Loucy (cell line): ENCODE results near the gene RAD9A.
A peak's percentile ranks its signal among the peaks of the same experiment; 100 is the strongest.

Experiments
- H2AFZ ChIP-seq: fragments of 200-600 bp; sonication (generic); 2 replicates; pipeline ENCODE4 v1.6.0; 2016; ENCODE audit warnings: antibody characterized with exemption, mild to moderate bottlenecking, low read length, moderate library complexity
- H3F3A ChIP-seq: fragments of 200-600 bp; 2 replicates; pipeline ENCODE4 v1.6.0; 2016; ENCODE audit warnings: antibody characterized with exemption, low read depth, mild to moderate bottlenecking
- H3K27me3 ChIP-seq: fragments of 200-600 bp; sonication (generic); 2 replicates; pipeline ENCODE4 v1.6.1; 2014; ENCODE audit warnings: low read length, mild to moderate bottlenecking; ENCODE audit not compliant: insufficient read depth, poor library complexity, severe bottlenecking
- H3K36me3 ChIP-seq: fragments of 200-600 bp; sonication (generic); 2 replicates; pipeline ENCODE4 v1.6.1; 2016; ENCODE audit warnings: low read length; ENCODE audit not compliant: insufficient read depth
- H3K4me1 ChIP-seq: fragments of 200-600 bp; sonication (generic); 2 replicates; pipeline ENCODE4 v1.5.1; 2014; ENCODE audit warnings: low read length, mild to moderate bottlenecking; ENCODE audit not compliant: insufficient read depth, poor library complexity, severe bottlenecking
- H3K4me2 ChIP-seq: fragments of 200-600 bp; sonication (generic); 2 replicates; pipeline ENCODE4 v1.6.0; 2014; ENCODE audit warnings: antibody characterized with exemption, low read length, low read depth, mild to moderate bottlenecking; ENCODE audit not compliant: poor library complexity, severe bottlenecking
- H3K4me3 ChIP-seq: fragments of 200-600 bp; sonication (generic); 2 replicates; pipeline ENCODE4 v1.5.1; 2014; ENCODE audit warnings: low read length, mild to moderate bottlenecking, mixed read lengths; ENCODE audit not compliant: poor library complexity, severe bottlenecking
- H3K79me2 ChIP-seq: fragments of 200-600 bp; sonication (generic); 2 replicates; pipeline ENCODE4 v1.6.1; 2014; ENCODE audit warnings: low read length; ENCODE audit not compliant: insufficient read depth
- H3K9ac ChIP-seq: fragments of 200-600 bp; sonication (generic); 2 replicates; pipeline ENCODE4 v1.6.0; 2014; ENCODE audit warnings: mild to moderate bottlenecking, low read depth, low read length, moderate library complexity; ENCODE audit not compliant: poor library complexity, severe bottlenecking
- H3K9me2 ChIP-seq: fragments of 200-600 bp; sonication (generic); replicated peaks from 2 replicates; pipeline ENCODE4 v1.6.1; 2016; ENCODE audit warnings: low read depth, low read length, mixed read lengths
- H3K9me3 ChIP-seq: fragments of 200-600 bp; sonication (generic); 2 replicates; pipeline ENCODE4 v1.6.1; 2014; ENCODE audit warnings: mild to moderate bottlenecking, antibody characterized with exemption, low read length, low read depth; ENCODE audit not compliant: insufficient read depth
- H4K20me1 ChIP-seq: fragments of 200-600 bp; sonication (generic); 2 replicates; pipeline ENCODE4 v1.6.0; 2014; ENCODE audit warnings: antibody characterized with exemption, low read length, mild to moderate bottlenecking; ENCODE audit not compliant: insufficient read depth, poor library complexity, severe bottlenecking
- EZH2phosphoT487 ChIP-seq: fragments of 200-600 bp; IDR thresholded peaks from 2 replicates; pipeline ENCODE4 v1.6.1; 2018; ENCODE audit warnings: antibody characterized with exemption, mild to moderate bottlenecking, moderate library complexity, borderline replicate concordance
- TF ChIP-seq, protein P1 (sequence below): fragments of 200-600 bp; sonication (generic); conservative IDR thresholded peaks from 2 replicates; pipeline ENCODE4 v1.5.1; 2014; ENCODE audit warnings: mild to moderate bottlenecking, antibody characterized with exemption, low read length

Gene RAD9A

DNA sequence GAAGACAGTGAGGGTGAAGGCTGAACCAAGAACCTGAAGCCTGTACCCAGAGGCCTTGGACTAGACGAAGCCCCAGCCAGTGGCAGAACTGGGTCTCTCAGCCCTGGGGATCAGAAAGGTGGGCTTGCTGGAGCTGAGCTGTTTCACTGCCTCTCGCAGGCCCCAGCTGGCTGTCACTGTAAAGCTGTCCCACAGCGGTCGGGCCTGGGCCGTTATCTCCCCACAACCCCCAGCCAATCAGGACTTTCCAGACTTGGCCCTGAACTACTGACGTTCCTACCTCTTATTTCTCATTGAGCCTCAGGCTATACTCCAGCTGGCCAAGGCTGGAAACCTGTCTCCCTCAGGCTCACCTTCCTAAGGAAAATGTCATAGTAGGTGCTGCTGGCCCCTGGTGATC, 5.8 kb downstream of the RAD9A start:
- H3K9me3 ChIP-seq, result no peaks in the 10 kb centered on the region
- no peaks in the 10 kb centered on the region for H3K9me2 ChIP-seq
- peaks cover 85% of the 10 kb centered on the region for H3K79me2 ChIP-seq
- H3K4me3 ChIP-seq, result peak overlapping the region; percentile 71
- peaks cover 6% of the 10 kb centered on the region; the same call in 1 of the 2 replicates for H3F3A ChIP-seq
- peaks cover 58% of the 10 kb centered on the region for H3K4me1 ChIP-seq
- no peak overlapping the region for H2AFZ ChIP-seq
- peaks cover 57% of the 10 kb centered on the region for H4K20me1 ChIP-seq
- H3K4me2 ChIP-seq, result peak overlapping the region; percentile 94
- H3K36me3 ChIP-seq, result peaks cover 22% of the 10 kb centered on the region; the same call in 1 of the 2 replicates
- H3K27me3 ChIP-seq, result no peaks in the 10 kb centered on the region
- H3K9ac ChIP-seq, result peak overlapping the region; percentile 60
- TF ChIP-seq EZH2phosphoT487, result no peak
- TF ChIP-seq, protein P1, sequence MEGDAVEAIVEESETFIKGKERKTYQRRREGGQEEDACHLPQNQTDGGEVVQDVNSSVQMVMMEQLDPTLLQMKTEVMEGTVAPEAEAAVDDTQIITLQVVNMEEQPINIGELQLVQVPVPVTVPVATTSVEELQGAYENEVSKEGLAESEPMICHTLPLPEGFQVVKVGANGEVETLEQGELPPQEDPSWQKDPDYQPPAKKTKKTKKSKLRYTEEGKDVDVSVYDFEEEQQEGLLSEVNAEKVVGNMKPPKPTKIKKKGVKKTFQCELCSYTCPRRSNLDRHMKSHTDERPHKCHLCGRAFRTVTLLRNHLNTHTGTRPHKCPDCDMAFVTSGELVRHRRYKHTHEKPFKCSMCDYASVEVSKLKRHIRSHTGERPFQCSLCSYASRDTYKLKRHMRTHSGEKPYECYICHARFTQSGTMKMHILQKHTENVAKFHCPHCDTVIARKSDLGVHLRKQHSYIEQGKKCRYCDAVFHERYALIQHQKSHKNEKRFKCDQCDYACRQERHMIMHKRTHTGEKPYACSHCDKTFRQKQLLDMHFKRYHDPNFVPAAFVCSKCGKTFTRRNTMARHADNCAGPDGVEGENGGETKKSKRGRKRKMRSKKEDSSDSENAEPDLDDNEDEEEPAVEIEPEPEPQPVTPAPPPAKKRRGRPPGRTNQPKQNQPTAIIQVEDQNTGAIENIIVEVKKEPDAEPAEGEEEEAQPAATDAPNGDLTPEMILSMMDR, result no peak

DNA sequence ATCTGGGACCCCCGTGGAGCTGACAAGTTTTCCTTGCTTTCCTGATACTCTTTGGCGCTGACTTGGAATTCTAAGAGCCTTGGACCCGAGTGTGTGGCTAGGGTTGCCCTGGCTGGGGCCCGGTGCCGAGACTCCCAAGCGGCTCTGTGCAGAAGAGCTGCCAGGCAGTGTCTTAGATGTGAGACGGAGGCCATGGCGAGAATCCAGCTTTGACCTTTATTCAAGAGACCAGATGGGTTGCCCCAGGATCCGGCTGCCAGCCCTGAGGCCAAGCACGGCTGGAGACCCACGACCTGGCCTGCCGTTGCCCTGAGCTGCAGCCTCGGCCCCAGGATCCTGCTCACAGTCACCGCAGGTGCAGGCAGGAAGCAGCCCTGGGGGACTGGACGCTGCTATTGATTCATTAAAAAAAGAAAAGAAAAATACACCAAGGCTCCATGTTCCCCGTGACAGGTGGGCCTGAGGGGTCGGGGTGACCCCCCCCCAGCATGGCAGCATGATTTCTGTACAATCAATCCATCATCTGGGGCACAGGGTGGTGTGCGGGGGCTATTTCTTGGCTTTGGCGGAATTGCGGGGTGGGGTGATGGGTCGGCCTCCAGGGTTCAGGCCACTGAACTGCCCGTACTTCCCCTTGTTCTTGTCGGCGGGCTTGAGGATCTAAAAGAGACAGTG, 6.3 kb downstream of the RAD9A start:
- peaks cover 54% of the 10 kb centered on the region for H4K20me1 ChIP-seq
- H3K79me2 ChIP-seq, result peaks cover 86% of the 10 kb centered on the region
- H3K4me1 ChIP-seq, result peaks cover 61% of the 10 kb centered on the region
- H3F3A ChIP-seq, result peaks cover 6% of the 10 kb centered on the region; the same call in 1 of the 2 replicates
- no peak for TF ChIP-seq EZH2phosphoT487
- TF ChIP-seq, protein P1, result no peak
- H3K4me2 ChIP-seq, result peak overlapping the region; percentile 94
- H3K36me3 ChIP-seq, result peaks cover 22% of the 10 kb centered on the region; the same call in 1 of the 2 replicates
- peak overlapping the region; percentile 60 for H3K9ac ChIP-seq
- H2AFZ ChIP-seq, result no peak overlapping the region
- H3K27me3 ChIP-seq, result no peaks in the 10 kb centered on the region
- H3K9me2 ChIP-seq, result no peaks in the 10 kb centered on the region
- peak overlapping the region; percentile 71 for H3K4me3 ChIP-seq
- no peaks in the 10 kb centered on the region for H3K9me3 ChIP-seq

DNA sequence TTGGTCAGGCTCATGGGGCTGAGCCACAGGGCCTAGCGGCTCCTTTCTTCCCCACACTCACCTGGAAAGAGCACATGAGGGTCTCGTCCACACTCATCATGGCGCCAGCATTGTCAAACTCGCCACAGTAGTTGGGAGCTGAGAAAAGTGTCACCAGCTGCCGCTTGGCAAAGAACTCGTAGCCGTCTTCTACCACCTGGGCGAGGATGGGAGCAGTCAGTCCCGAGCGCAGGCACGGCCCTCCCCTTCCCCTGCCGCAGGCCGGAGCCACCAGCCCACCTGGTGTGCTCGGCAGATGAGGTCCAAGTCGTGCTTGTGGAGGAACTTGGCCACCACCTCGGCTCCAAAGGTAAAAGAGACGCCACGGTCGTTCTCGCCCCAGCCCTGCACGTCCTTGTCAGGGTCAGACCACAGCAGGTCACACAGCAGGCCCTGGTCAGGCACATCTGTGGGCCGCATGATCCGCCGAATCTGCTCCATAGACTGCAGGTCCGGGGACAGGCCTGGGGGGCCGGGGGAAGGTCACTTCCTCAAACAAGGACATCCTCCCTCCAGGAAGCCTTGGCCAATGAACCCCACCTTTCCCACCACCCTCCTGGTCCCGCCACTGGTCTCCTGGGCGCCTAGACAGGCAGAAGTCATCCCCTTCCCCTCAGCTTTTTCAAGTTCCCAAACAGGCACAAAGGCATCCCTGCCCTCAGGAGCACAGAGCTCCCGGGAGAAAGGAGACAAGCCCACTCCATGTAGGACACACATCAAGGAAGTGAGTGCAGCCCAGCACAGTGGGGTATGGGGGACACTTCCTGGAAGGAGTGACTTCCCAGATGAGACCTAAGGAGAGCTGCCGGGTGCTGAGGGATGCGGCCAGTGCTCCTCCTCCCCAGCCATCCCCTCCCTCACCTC, 7.1 kb downstream of the RAD9A start:
- Histone ChIP-seq H3F3A (peaks cover 6% of the 10 kb centered on the region; the same call in 1 of the 2 replicates), H3K9me2 (no peaks in the 10 kb centered on the region), H3K9ac (peak overlapping the region; percentile 96), H3K4me2 (peak overlapping the region; percentile 99), H3K27me3 (no peaks in the 10 kb centered on the region), H4K20me1 (peaks cover 54% of the 10 kb centered on the region), H3K4me1 (peaks cover 62% of the 10 kb centered on the region), H3K9me3 (no peaks in the 10 kb centered on the region), H3K36me3 (peaks cover 22% of the 10 kb centered on the region; the same call in 1 of the 2 replicates), H3K79me2 (peaks cover 86% of the 10 kb centered on the region), H2AFZ (no peak overlapping the region), H3K4me3 (peak overlapping the region; percentile 38)
- TF ChIP-seq, protein P1, result no peak
- no peak for TF ChIP-seq EZH2phosphoT487
